ENCODE data around the gene TMEM117. TPM values are rescaled to one million over a fixed set of nuclear protein-coding genes. Genes with fewer than 3 reads are reported as not detected.

TMEM117 gene
- total and polyA plus RNA-seq, 4 donors: 1.6 to 10.6 (median 5.1) TPM

Other genes with a start within 250 kb of the TMEM117 start
- gene PUS7L, start 77.3 kb upstream of the TMEM117 start, total RNA-seq: 10 to 100 TPM; 12.9 to 13.7 TPM
- gene PUS7L, start 77.3 kb upstream of the TMEM117 start, polyA plus RNA-seq: 1 to 10 TPM; 1.9 to 5.4 TPM
- 10 to 100 TPM; 24.4 to 34.7 TPM for gene IRAK4, start 77.1 kb upstream of the TMEM117 start, total RNA-seq
- 10 to 100 TPM; 15.9 to 24.1 TPM for gene IRAK4, start 77.1 kb upstream of the TMEM117 start, polyA plus RNA-seq
- gene TWF1, start 29.8 kb upstream of the TMEM117 start, total RNA-seq: 10 to 100 TPM; 52.5 to 53.7 TPM
- gene TWF1, start 29.8 kb upstream of the TMEM117 start, polyA plus RNA-seq: 10 to 100 TPM; 38.4 to 84.5 TPM

All from aorta (tissue), 4 donors.